Thyroid gland (tissue), 4 donors: Measurements from ENCODE around the gene HACD2.
"Not testable (repeated sequence)": the region's sequence is repeated elsewhere in the genome, so short reads cannot be mapped to it uniquely, and the experiment has no call there.

Experiments used
- POLR2A ChIP-seq, 2 donors: fragments of 450-650 bp; IDR thresholded peaks; one replicate each; pipeline ENCODE4 v1.6.1; 2017; ENCODE audit warnings: antibody characterized with exemption in 2 of 2, mild to moderate bottlenecking in 2 of 2, moderate library complexity in 1 of 2
- TF ChIP-seq, protein P1 (sequence below), 6 experiments: fragments of 200-600 bp in 3 of 6; fragments of 450-650 bp in 3 of 6; sonication (generic) in 3 of 6; IDR thresholded peaks; one replicate each; pipeline ENCODE4 v1.5.1; 2016 to 2019; ENCODE audit warnings: antibody characterized with exemption in 6 of 6, mild to moderate bottlenecking in 2 of 6, inconsistent platforms in 1 of 6, moderate library complexity in 1 of 6

- TF ChIP-seq, protein P1, sequence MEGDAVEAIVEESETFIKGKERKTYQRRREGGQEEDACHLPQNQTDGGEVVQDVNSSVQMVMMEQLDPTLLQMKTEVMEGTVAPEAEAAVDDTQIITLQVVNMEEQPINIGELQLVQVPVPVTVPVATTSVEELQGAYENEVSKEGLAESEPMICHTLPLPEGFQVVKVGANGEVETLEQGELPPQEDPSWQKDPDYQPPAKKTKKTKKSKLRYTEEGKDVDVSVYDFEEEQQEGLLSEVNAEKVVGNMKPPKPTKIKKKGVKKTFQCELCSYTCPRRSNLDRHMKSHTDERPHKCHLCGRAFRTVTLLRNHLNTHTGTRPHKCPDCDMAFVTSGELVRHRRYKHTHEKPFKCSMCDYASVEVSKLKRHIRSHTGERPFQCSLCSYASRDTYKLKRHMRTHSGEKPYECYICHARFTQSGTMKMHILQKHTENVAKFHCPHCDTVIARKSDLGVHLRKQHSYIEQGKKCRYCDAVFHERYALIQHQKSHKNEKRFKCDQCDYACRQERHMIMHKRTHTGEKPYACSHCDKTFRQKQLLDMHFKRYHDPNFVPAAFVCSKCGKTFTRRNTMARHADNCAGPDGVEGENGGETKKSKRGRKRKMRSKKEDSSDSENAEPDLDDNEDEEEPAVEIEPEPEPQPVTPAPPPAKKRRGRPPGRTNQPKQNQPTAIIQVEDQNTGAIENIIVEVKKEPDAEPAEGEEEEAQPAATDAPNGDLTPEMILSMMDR (IDR thresholded peaks at IDR 0.05): not testable (repeated sequence)
- TF ChIP-seq POLR2A (IDR thresholded peaks at IDR 0.05): not testable (repeated sequence)
Measured at GRCh38 chr3:123487063-123487462, 97.8 kb downstream of the HACD2 start.
